GM18511 (cell line): ENCODE results near the gene PPP1R9B.

Experiments
- ATAC-seq: cut with Tn5 transposase; IDR thresholded peaks from one replicate; pipeline ENCODE4 v1.9.1; 2021; ENCODE audit warnings: mild to moderate bottlenecking, moderate library complexity; ENCODE audit not compliant: unreplicated experiment

PPP1R9B gene

DNA sequence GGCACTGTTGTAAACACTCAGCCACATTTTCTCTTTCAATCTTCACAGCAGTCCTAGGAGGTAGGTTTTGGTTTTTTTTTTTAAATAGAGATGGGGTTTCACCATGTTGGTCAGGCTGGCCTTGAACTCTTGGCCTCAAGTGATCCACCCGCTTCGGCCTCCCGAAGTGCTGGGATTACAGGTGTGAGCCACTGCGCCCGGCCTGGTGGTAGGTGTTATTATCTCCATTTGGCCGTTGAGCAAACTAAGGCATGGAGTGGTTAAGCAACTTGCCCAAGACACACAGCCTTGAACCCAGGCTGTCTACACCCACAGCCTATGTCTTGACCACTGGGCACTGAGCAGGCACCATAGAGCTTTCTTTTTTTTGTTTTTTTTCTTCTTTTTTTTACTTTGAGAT is 24.0 kb upstream of the PPP1R9B start:
- no peak for ATAC-seq

DNA sequence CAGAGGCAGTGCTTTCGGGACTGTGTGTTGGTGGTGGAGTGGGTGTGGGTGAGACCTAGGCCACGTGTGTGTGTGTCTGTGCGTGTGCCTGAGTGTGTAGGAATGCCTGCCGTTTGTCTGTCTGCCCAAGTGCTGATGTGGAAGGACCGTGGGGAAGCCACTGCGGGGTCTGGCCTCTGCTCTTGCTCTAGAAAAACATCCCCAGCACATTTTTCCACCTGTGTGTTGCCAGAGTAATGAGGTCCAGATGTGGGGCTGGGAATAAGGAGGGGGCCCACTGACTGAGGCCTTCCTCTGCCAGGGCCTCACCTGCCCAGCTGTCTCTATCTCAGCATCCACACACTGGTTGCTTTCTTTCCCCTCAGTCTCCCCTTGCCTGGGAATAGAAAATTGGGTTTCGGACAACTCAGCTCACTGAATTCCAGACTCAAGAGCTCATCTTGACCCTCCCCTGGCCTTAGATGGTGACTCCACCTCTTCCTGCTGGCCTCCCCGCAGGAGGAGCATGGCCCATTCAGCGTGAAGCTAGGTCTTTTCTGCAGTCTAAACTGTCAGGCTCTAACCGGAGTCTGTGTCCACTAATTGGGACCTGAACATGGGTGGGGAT is 23.0 kb upstream of the PPP1R9B start:
- ATAC-seq, result no peak

DNA sequence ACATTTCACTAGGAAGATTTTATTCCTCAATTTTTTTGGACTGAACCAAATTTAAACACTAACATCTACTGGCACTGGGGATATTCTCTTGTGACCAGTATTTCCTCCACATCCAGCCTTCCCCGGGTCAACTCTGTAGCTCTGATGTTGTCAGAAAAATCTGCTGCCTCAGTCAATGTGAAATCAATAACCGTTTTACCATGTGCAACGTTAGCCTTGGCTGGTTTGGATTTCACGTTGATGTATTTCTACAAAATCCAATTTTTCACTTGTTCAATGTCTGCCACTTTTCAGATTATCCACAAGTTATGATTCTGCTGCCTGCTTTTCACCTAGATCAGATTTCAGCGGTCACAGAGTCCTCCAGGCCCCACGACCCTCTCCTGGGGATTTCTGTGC is 22.5 kb upstream of the PPP1R9B start:
- no peak for ATAC-seq

DNA sequence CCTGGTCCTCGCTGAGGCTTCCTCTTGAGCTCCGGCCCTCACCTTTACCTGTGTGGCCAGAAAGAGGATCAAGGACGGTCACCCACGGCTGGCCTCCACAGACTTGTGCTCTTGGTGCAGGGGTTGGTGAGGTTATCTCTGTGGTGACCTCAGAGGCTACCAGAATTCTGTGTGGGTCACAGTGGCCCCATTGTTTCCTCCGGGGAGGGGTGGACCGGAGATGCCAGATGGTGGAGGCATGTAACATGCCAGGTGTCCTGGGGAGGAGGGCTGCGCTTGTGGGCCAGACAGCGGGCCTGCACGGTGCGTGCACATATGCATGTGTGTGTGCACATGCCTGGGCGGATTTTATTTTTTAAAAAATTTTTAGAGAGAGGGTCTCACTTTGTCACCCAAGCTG is 21.7 kb upstream of the PPP1R9B start:
- no peak for ATAC-seq

DNA sequence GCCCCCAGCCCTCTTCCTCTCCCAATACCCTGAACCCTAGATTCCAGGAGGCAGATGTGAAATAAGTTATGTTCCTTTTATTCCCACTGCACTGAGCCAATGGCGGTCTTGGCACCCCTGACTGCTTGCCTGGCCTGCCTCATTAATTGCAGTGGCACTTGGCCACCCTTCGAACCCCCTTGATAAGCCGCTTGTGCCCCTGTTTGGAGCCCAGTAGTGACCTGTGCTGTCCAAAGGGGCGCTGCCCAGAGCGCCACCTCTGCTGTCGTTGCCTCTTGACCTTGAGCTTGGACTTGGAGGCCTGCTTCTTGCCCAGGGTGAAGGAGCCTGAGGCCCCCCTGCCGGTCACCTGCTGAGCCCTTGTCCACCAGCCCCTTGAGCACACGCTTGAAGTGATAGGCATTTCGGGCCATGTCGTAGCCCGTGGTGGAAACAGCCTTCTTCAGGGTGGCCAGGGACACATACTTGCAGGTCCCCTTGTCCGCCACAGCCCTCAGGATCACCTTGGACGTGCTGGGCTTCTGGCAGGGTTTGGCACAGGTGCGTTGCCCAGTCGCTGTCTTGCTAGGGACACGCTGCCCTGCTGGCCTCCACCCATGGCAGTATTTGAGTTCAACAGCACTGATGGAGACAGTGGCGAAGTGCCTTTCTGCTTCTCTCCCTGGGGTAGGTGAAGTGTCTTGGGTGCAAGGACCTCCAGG is 21.0 kb upstream of the PPP1R9B start:
- no peak for ATAC-seq

GRCh38 chr17:50170662-50171370 is 20.3 kb upstream of the PPP1R9B start:
- ATAC-seq, result peak; percentile 84

- no peak for ATAC-seq
These were observed 19.5 kb upstream of the PPP1R9B start for GRCh38 chr17:50169881-50170459.

DNA sequence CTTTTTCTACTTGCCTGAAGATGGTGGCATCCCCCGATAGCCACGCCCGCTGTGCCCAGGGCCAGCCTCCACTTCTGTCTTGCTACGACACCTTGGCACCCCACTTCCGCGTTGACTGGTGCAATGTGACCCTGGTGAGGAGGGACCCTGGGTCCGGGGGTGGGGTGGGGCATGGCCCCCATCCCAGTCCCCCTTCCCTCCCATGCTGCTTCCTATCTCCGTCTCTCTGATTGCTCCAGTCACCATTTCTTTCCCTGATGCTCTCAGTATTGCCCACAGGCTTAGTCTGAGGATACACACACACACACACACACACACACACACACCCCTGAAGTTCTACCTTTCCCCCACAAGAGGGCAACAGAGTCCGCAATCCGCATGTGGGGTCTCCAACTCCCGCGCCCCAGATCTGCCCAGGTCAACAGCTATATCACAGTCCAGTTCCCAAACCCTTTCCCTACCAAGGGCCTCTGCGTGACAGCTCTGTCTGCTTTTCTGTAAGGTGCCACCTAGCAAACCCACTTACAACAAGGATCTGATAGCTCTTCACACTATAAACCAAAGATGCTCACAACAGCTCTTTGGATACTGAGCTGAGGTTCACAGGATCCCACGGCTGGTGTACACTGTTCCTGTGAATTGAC is 18.8 kb upstream of the PPP1R9B start:
- ATAC-seq, result no peak

- ATAC-seq, result no peak
These were observed 17.8 kb upstream of the PPP1R9B start for GRCh38 chr17:50168319-50168718.

DNA sequence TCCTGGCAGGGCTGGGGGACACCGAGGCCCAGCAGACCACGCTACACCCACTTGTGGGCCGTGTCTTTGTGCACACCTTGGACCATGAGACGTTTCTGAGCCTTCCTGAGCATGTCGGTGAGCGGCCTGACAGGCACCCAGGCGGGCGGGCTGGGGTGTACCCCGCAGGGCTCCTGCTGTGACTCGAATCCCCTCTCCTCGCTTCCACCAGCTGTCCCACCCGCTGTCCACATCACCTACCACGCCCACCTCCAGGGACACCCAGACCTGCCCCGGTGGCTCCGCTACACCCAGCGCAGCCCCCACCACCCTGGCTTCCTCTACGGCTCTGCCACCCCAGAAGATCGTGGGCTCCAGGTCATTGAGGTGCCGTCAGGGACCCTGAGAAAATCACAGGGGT is 16.9 kb upstream of the PPP1R9B start:
- ATAC-seq, result no peak

- no peak for ATAC-seq
These were observed 16.2 kb upstream of the PPP1R9B start for GRCh38 chr17:50166518-50167181.

GRCh38 chr17:50165867-50166517 is 15.5 kb upstream of the PPP1R9B start, which contains the start of gene SGCA:
Gene SGCA, plus strand, starts transcription at chr17:50166005. Its CDS starts 36 bp downstream, at chr17:50166041.
- no peak for ATAC-seq

GRCh38 chr17:50165466-50165865 is 15.0 kb upstream of the PPP1R9B start:
- ATAC-seq, result no peak

DNA sequence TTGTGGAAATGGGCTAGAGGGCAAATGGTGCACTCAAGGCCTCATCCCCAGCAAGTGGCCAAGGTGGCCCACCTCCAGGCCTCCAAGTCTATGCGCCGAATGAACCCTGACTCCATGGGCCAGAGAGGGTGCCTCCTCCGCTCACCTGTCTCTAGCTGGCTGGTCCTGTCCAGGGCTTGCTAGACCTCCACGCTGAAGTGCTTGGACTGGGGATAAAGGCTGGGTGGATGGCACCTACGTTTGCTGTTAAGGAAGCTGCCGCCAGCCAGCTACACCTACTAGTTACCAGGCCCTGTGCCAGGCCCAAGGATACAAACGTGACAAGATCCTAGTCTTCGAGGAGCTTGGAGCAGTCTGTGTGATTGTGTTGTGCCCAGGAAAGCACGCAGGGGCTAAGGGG is 14.6 kb upstream of the PPP1R9B start:
- no peak for ATAC-seq

DNA sequence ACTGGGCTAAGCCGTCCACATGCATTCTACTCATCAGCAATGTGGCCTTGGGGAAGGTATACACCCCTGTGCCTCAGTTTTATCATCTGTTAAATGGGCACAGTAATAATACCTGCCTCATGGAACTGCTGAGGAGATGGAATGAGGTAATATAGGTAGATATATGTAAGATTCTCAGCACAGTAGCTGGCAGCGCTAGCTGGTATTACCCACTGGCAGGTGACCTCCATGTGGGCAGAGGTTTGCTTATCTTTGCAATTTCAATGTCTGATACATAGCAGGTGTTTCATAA is 14.2 kb upstream of the PPP1R9B start:
- ATAC-seq, result no peak

GRCh38 chr17:50163843-50164696 is 13.6 kb upstream of the PPP1R9B start:
- no peak for ATAC-seq

GRCh38 chr17:50162466-50163254 is 12.2 kb upstream of the PPP1R9B start:
- ATAC-seq, result no peak

DNA sequence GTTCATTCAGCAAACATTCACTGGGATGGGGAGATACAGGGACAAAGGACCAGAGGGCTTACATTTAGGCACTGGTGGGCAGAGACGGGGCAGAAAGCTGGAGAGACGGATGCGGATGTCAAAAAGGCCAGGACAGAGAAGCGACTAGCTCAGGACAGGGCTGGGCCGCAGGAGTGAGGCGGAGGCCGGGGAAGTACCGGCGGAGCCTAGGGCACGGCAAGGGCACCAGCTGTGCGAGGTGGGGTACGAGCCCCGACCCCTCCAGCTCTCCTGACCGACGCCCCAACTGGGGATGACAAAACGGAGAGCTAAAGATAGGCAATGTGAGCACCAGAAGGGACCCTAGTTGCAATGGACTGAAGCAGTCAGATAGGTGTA is 11.4 kb upstream of the PPP1R9B start:
- ATAC-seq, result no peak
